ES-I3 (cell line): ENCODE results near the gene RASGRF2.
"Not testable (repeated sequence)": the region's sequence is repeated elsewhere in the genome, so short reads cannot be mapped to it uniquely, and the experiment has no call there.

Experiments
- H3K36me3 ChIP-seq: 2 replicates; pipeline ENCODE4 v1.6.1; 2013; ENCODE audit warnings: mild to moderate bottlenecking, low read length, control low read depth, moderate library complexity; ENCODE audit not compliant: insufficient read depth
- H3K4me1 ChIP-seq: 2 replicates; pipeline ENCODE4 v1.6.1; 2013; ENCODE audit warnings: mild to moderate bottlenecking, control low read depth, low read length; ENCODE audit not compliant: insufficient read depth
- H3K9ac ChIP-seq: 2 replicates; pipeline ENCODE4 v1.6.1; 2013; ENCODE audit warnings: low read depth, mild to moderate bottlenecking, low read length, moderate library complexity
- H3K9me3 ChIP-seq: 2 replicates; pipeline ENCODE4 v1.6.1; 2013; ENCODE audit warnings: mild to moderate bottlenecking, low read length, moderate library complexity; ENCODE audit not compliant: control insufficient read depth, insufficient read depth

RASGRF2 gene

GRCh38 chr5:81028888-81029287 lies 68.7 kb downstream of the RASGRF2 start:
- H3K4me1 ChIP-seq, H3K9ac ChIP-seq, H3K9me3 ChIP-seq, H3K36me3 ChIP-seq: not testable (repeated sequence)

GRCh38 chr5:81029736-81030135 lies 69.6 kb downstream of the RASGRF2 start:
- H3K4me1 ChIP-seq, H3K9ac ChIP-seq, H3K9me3 ChIP-seq, H3K36me3 ChIP-seq: not testable (repeated sequence)

GRCh38 chr5:81030236-81031034 lies 70.3 kb downstream of the RASGRF2 start:
- not testable (repeated sequence) for H3K9ac ChIP-seq, H3K9me3 ChIP-seq, H3K36me3 ChIP-seq, H3K4me1 ChIP-seq

- H3K9me3 ChIP-seq = no peaks in the 10 kb centered on the region
- H3K4me1 ChIP-seq = no peaks in the 10 kb centered on the region
- no peaks in the 10 kb centered on the region for H3K36me3 ChIP-seq
- no peak overlapping the region for H3K9ac ChIP-seq
Observed at GRCh38 chr5:81035522-81035921, 75.4 kb downstream of the RASGRF2 start.

GRCh38 chr5:81038495-81038894 lies 78.3 kb downstream of the RASGRF2 start:
- H3K9me3 ChIP-seq = no peaks in the 10 kb centered on the region
- no peaks in the 10 kb centered on the region for H3K4me1 ChIP-seq
- no peaks in the 10 kb centered on the region for H3K36me3 ChIP-seq
- no peak overlapping the region for H3K9ac ChIP-seq

GRCh38 chr5:81044868-81045267 lies 84.7 kb downstream of the RASGRF2 start:
- H3K9me3 ChIP-seq = no peaks in the 10 kb centered on the region
- peaks cover 4% of the 10 kb centered on the region; the same call in 1 of the 2 replicates for H3K36me3 ChIP-seq
- no peak overlapping the region for H3K9ac ChIP-seq
- H3K4me1 ChIP-seq = no peaks in the 10 kb centered on the region

- Histone ChIP-seq H3K4me1 (no peaks in the 10 kb centered on the region), H3K36me3 (peaks cover 4% of the 10 kb centered on the region; the same call in 1 of the 2 replicates), H3K9me3 (no peaks in the 10 kb centered on the region), H3K9ac (no peak overlapping the region)
Observed at GRCh38 chr5:81045389-81045807, 85.2 kb downstream of the RASGRF2 start.

GRCh38 chr5:81046041-81046440 lies 85.9 kb downstream of the RASGRF2 start:
- H3K36me3 ChIP-seq = peaks cover 4% of the 10 kb centered on the region; the same call in 1 of the 2 replicates
- H3K9ac ChIP-seq = no peak overlapping the region
- H3K9me3 ChIP-seq = no peaks in the 10 kb centered on the region
- no peaks in the 10 kb centered on the region for H3K4me1 ChIP-seq

GRCh38 chr5:81052325-81052724 lies 92.2 kb downstream of the RASGRF2 start:
- Histone ChIP-seq H3K9me3 (no peaks in the 10 kb centered on the region), H3K36me3 (no peaks in the 10 kb centered on the region; the same call in 1 of the 2 replicates), H3K4me1 (no peaks in the 10 kb centered on the region), H3K9ac (no peak overlapping the region)

- not testable (repeated sequence) for H3K9me3 ChIP-seq, H3K36me3 ChIP-seq, H3K4me1 ChIP-seq, H3K9ac ChIP-seq
Observed at GRCh38 chr5:81053282-81053681, 93.1 kb downstream of the RASGRF2 start.

GRCh38 chr5:81058121-81058520 lies 98.0 kb downstream of the RASGRF2 start:
- no peak overlapping the region for H3K9ac ChIP-seq
- H3K9me3 ChIP-seq = no peaks in the 10 kb centered on the region
- H3K4me1 ChIP-seq = no peaks in the 10 kb centered on the region
- H3K36me3 ChIP-seq = no peaks in the 10 kb centered on the region; the same call in 1 of the 2 replicates

- Histone ChIP-seq H3K9ac (no peak overlapping the region), H3K4me1 (peaks cover 3% of the 10 kb centered on the region; the same call in 1 of the 2 replicates), H3K9me3 (no peaks in the 10 kb centered on the region)
Observed at GRCh38 chr5:81065492-81065891, 105.3 kb downstream of the RASGRF2 start.

GRCh38 chr5:81066102-81066501 lies 105.9 kb downstream of the RASGRF2 start:
- H3K9ac ChIP-seq = no peak overlapping the region
- H3K4me1 ChIP-seq = peaks cover 3% of the 10 kb centered on the region; the same call in 1 of the 2 replicates
- no peaks in the 10 kb centered on the region for H3K9me3 ChIP-seq
- H3K36me3 ChIP-seq = peaks cover 5% of the 10 kb centered on the region; the same call in 1 of the 2 replicates

More at GRCh38 chr5:81065492-81065891, 105.3 kb downstream of the RASGRF2 start:
- H3K36me3 ChIP-seq = peaks cover 5% of the 10 kb centered on the region; the same call in 1 of the 2 replicates

GRCh38 chr5:81067406-81067805 lies 107.2 kb downstream of the RASGRF2 start:
- H3K36me3 ChIP-seq = peaks cover 5% of the 10 kb centered on the region; the same call in 1 of the 2 replicates
- H3K9ac ChIP-seq = no peak overlapping the region
- H3K9me3 ChIP-seq = no peaks in the 10 kb centered on the region
- H3K4me1 ChIP-seq = peaks cover 3% of the 10 kb centered on the region; the same call in 1 of the 2 replicates

- H3K36me3 ChIP-seq = peaks cover 5% of the 10 kb centered on the region
- H3K4me1 ChIP-seq = peaks cover 3% of the 10 kb centered on the region; the same call in 1 of the 2 replicates
- H3K9ac ChIP-seq = no peak overlapping the region
- H3K9me3 ChIP-seq = no peaks in the 10 kb centered on the region
Observed at GRCh38 chr5:81068063-81068462, 107.9 kb downstream of the RASGRF2 start.
